Loucy (cell line): ENCODE measurements around the gene PTPRH.

Source experiments
- H2AFZ ChIP-seq: fragments of 200-600 bp; sonication (generic); 2 replicates; pipeline ENCODE4 v1.6.0; 2016; ENCODE audit warnings: antibody characterized with exemption, mild to moderate bottlenecking, low read length, moderate library complexity
- H3F3A ChIP-seq: fragments of 200-600 bp; 2 replicates; pipeline ENCODE4 v1.6.0; 2016; ENCODE audit warnings: antibody characterized with exemption, low read depth, mild to moderate bottlenecking
- H3K27me3 ChIP-seq: fragments of 200-600 bp; sonication (generic); 2 replicates; pipeline ENCODE4 v1.6.1; 2014; ENCODE audit warnings: low read length, mild to moderate bottlenecking; ENCODE audit not compliant: insufficient read depth, poor library complexity, severe bottlenecking
- H3K36me3 ChIP-seq: fragments of 200-600 bp; sonication (generic); 2 replicates; pipeline ENCODE4 v1.6.1; 2016; ENCODE audit warnings: low read length; ENCODE audit not compliant: insufficient read depth
- H3K4me1 ChIP-seq: fragments of 200-600 bp; sonication (generic); 2 replicates; pipeline ENCODE4 v1.5.1; 2014; ENCODE audit warnings: low read length, mild to moderate bottlenecking; ENCODE audit not compliant: insufficient read depth, poor library complexity, severe bottlenecking
- H3K4me2 ChIP-seq: fragments of 200-600 bp; sonication (generic); 2 replicates; pipeline ENCODE4 v1.6.0; 2014; ENCODE audit warnings: antibody characterized with exemption, low read length, low read depth, mild to moderate bottlenecking; ENCODE audit not compliant: poor library complexity, severe bottlenecking
- H3K4me3 ChIP-seq: fragments of 200-600 bp; sonication (generic); 2 replicates; pipeline ENCODE4 v1.5.1; 2014; ENCODE audit warnings: low read length, mild to moderate bottlenecking, mixed read lengths; ENCODE audit not compliant: poor library complexity, severe bottlenecking
- H3K79me2 ChIP-seq: fragments of 200-600 bp; sonication (generic); 2 replicates; pipeline ENCODE4 v1.6.1; 2014; ENCODE audit warnings: low read length; ENCODE audit not compliant: insufficient read depth
- H3K9ac ChIP-seq: fragments of 200-600 bp; sonication (generic); 2 replicates; pipeline ENCODE4 v1.6.0; 2014; ENCODE audit warnings: mild to moderate bottlenecking, low read depth, low read length, moderate library complexity; ENCODE audit not compliant: poor library complexity, severe bottlenecking
- H3K9me2 ChIP-seq: fragments of 200-600 bp; sonication (generic); replicated peaks from 2 replicates; pipeline ENCODE4 v1.6.1; 2016; ENCODE audit warnings: low read depth, low read length, mixed read lengths
- H3K9me3 ChIP-seq: fragments of 200-600 bp; sonication (generic); 2 replicates; pipeline ENCODE4 v1.6.1; 2014; ENCODE audit warnings: mild to moderate bottlenecking, antibody characterized with exemption, low read length, low read depth; ENCODE audit not compliant: insufficient read depth
- H4K20me1 ChIP-seq: fragments of 200-600 bp; sonication (generic); 2 replicates; pipeline ENCODE4 v1.6.0; 2014; ENCODE audit warnings: antibody characterized with exemption, low read length, mild to moderate bottlenecking; ENCODE audit not compliant: insufficient read depth, poor library complexity, severe bottlenecking
- CTCF ChIP-seq: fragments of 200-600 bp; sonication (generic); conservative IDR thresholded peaks from 2 replicates; pipeline ENCODE4 v1.5.1; 2014; ENCODE audit warnings: mild to moderate bottlenecking, antibody characterized with exemption, low read length
- EZH2phosphoT487 ChIP-seq: fragments of 200-600 bp; IDR thresholded peaks from 2 replicates; pipeline ENCODE4 v1.6.1; 2018; ENCODE audit warnings: antibody characterized with exemption, mild to moderate bottlenecking, moderate library complexity, borderline replicate concordance

Gene PTPRH

GRCh38 chr19:55253842-55254624 is 44.7 kb upstream of the PTPRH start:
- H2AFZ ChIP-seq: no peak overlapping the region
- H3F3A ChIP-seq: peaks cover 25% of the 10 kb centered on the region
- no peaks in the 10 kb centered on the region for H3K27me3 ChIP-seq
- no peaks in the 10 kb centered on the region for H3K9me2 ChIP-seq
- peaks cover 54% of the 10 kb centered on the region for H4K20me1 ChIP-seq
- H3K9me3 ChIP-seq: no peaks in the 10 kb centered on the region
- H3K36me3 ChIP-seq: peaks cover 19% of the 10 kb centered on the region; the same call in 1 of the 2 replicates
- H3K4me2 ChIP-seq: peak overlapping the region; percentile 97
- H3K4me3 ChIP-seq: peak overlapping the region; percentile 89
- peaks cover 93% of the 10 kb centered on the region for H3K79me2 ChIP-seq
- H3K9ac ChIP-seq: peak overlapping the region; percentile 100
- no peak for TF ChIP-seq CTCF
- TF ChIP-seq EZH2phosphoT487: no peak
- H3K4me1 ChIP-seq: peaks cover 60% of the 10 kb centered on the region

- Histone ChIP-seq H4K20me1 (peaks cover 63% of the 10 kb centered on the region), H3K9me2 (no peaks in the 10 kb centered on the region), H3K4me3 (peak overlapping the region; percentile 89), H3K36me3 (peaks cover 29% of the 10 kb centered on the region; the same call in 1 of the 2 replicates), H3K4me1 (peaks cover 70% of the 10 kb centered on the region), H3K9me3 (no peaks in the 10 kb centered on the region), H3K9ac (peak overlapping the region; percentile 100), H2AFZ (no peak overlapping the region), H3F3A (peaks cover 25% of the 10 kb centered on the region), H3K79me2 (peaks cover 95% of the 10 kb centered on the region), H3K27me3 (no peaks in the 10 kb centered on the region), H3K4me2 (peak overlapping the region; percentile 97)
- TF ChIP-seq CTCF: no peak
- TF ChIP-seq EZH2phosphoT487: no peak
Measured at GRCh38 chr19:55252760-55253663, 43.7 kb upstream of the PTPRH start.

GRCh38 chr19:55251341-55252081 is 42.2 kb upstream of the PTPRH start:
- TF ChIP-seq EZH2phosphoT487 (no peak), CTCF (no peak)
- Histone ChIP-seq H3K79me2 (peaks cover 95% of the 10 kb centered on the region), H3K9me3 (no peaks in the 10 kb centered on the region), H3K9ac (peak overlapping the region; percentile 100), H3K9me2 (no peaks in the 10 kb centered on the region), H3K4me3 (peak overlapping the region; percentile 89), H3K36me3 (peaks cover 44% of the 10 kb centered on the region; the same call in 1 of the 2 replicates), H3F3A (peaks cover 25% of the 10 kb centered on the region), H2AFZ (no peak overlapping the region), H4K20me1 (peaks cover 63% of the 10 kb centered on the region), H3K27me3 (no peaks in the 10 kb centered on the region), H3K4me1 (peaks cover 72% of the 10 kb centered on the region), H3K4me2 (peak overlapping the region; percentile 97)
